Kidney capillary endothelial cell (primary cell): ENCODE results near the gene MCM8.

Experiments used
- DNase-seq: peaks from one replicate; pipeline ENCODE4 v3.0.0-alpha.2; 2018; ENCODE audit warnings: low spot score

MCM8 gene

GRCh38 chr20:5947276-5947675 is 3.2 kb upstream of the MCM8 start:
- no peak for DNase-seq

- DNase-seq = no peak
These were observed 545 bp upstream of the MCM8 start for GRCh38 chr20:5949943-5950270.

GRCh38 chr20:5967469-5967868 is 17.0 kb downstream of the MCM8 start:
- DNase-seq = no peak

- DNase-seq = no peak
These were observed 18.0 kb downstream of the MCM8 start for GRCh38 chr20:5968462-5968861.

- DNase-seq = no peak
These were observed 19.0 kb downstream of the MCM8 start for GRCh38 chr20:5969348-5969935.

- no peak for DNase-seq
These were observed 19.5 kb downstream of the MCM8 start for GRCh38 chr20:5969940-5970339.

GRCh38 chr20:5970381-5970780 is 19.9 kb downstream of the MCM8 start:
- no peak for DNase-seq

- no peak for DNase-seq
These were observed 20.8 kb downstream of the MCM8 start for GRCh38 chr20:5971203-5971602.

- no peak for DNase-seq
These were observed 22.7 kb downstream of the MCM8 start for GRCh38 chr20:5973172-5973571.

- no peak for DNase-seq
These were observed 23.5 kb downstream of the MCM8 start for GRCh38 chr20:5973971-5974370.

GRCh38 chr20:5974531-5974930 is 24.1 kb downstream of the MCM8 start:
- no peak for DNase-seq

GRCh38 chr20:5975778-5976177 is 25.3 kb downstream of the MCM8 start:
- DNase-seq = no peak

GRCh38 chr20:5977223-5977622 is 26.8 kb downstream of the MCM8 start:
- DNase-seq = no peak

GRCh38 chr20:5977975-5978374 is 27.5 kb downstream of the MCM8 start:
- DNase-seq = no peak

GRCh38 chr20:5979801-5980200 is 29.3 kb downstream of the MCM8 start:
- no peak for DNase-seq

- no peak for DNase-seq
These were observed 30.5 kb downstream of the MCM8 start for GRCh38 chr20:5980720-5981538.

GRCh38 chr20:5987383-5987782 is 36.9 kb downstream of the MCM8 start:
- no peak for DNase-seq

- no peak for DNase-seq
These were observed 39.1 kb downstream of the MCM8 start for GRCh38 chr20:5989539-5989938.

- DNase-seq = no peak
These were observed 40.5 kb downstream of the MCM8 start for GRCh38 chr20:5990946-5991345.

GRCh38 chr20:5991623-5992441 is 41.4 kb downstream of the MCM8 start:
- no peak for DNase-seq

GRCh38 chr20:5996765-5997164 is 46.3 kb downstream of the MCM8 start:
- no peak for DNase-seq

GRCh38 chr20:5999783-6000182 is 49.3 kb downstream of the MCM8 start:
- no peak for DNase-seq

- DNase-seq = no peak
These were observed 50.4 kb downstream of the MCM8 start for GRCh38 chr20:6000871-6001270.
